Thymus (tissue), 11 donors: ENCODE results near the gene ZNF394. TPM values are rescaled to one million over a fixed set of nuclear protein-coding genes. Genes with fewer than 3 reads are reported as not detected.

Experiments used
- DNase-seq, 9 donors: peaks; one replicate each; pipeline ENCODE4 v3.0.0-alpha.2; 2013; ENCODE audit warnings: low spot score in 9 of 9, low read depth in 6 of 9, missing footprints in 1 of 9
- H3K27ac ChIP-seq, 2 donors: one replicate each; pipeline ENCODE4 v1.5.1; 2013; ENCODE audit warnings: control low read depth in 1 of 2, low read depth in 1 of 2, low read length in 1 of 2, mild to moderate bottlenecking in 1 of 2, moderate library complexity in 1 of 2
- H3K27me3 ChIP-seq, 2 donors: one replicate each; pipeline ENCODE4 v1.5.1; 2013; ENCODE audit warnings: low read length in 1 of 2; ENCODE audit not compliant: control insufficient read depth in 2 of 2, insufficient read depth in 1 of 2
- H3K36me3 ChIP-seq, 2 donors: one replicate each; pipeline ENCODE4 v1.5.1; 2013; ENCODE audit warnings: low read length in 1 of 2, mild to moderate bottlenecking in 1 of 2, moderate library complexity in 1 of 2; ENCODE audit not compliant: control insufficient read depth in 2 of 2, insufficient read depth in 2 of 2
- H3K4me1 ChIP-seq, 2 donors: one replicate each; pipeline ENCODE4 v1.5.1; 2013; ENCODE audit warnings: low read length in 2 of 2; ENCODE audit not compliant: control insufficient read depth in 2 of 2, insufficient read depth in 2 of 2
- H3K4me3 ChIP-seq, 2 donors: one replicate each; pipeline ENCODE4 v1.5.1; 2013; ENCODE audit warnings: low read length in 2 of 2, control low read depth in 1 of 2, mild to moderate bottlenecking in 1 of 2
- H3K9me3 ChIP-seq, 2 donors: one replicate each; pipeline ENCODE4 v1.5.1; 2013; ENCODE audit warnings: low read length in 1 of 2, mild to moderate bottlenecking in 1 of 2; ENCODE audit not compliant: control insufficient read depth in 2 of 2, insufficient read depth in 1 of 2
- WGBS: extraction: QIAGEN DNeasy Blood & Tissue Kit; methylation state at CpG from one replicate; pipeline ENCODE4 v1.1.7; 2013; 5-methylcytosine and 5-hydroxymethylcytosine counted together
- polyA plus RNA-seq: library from polyadenylated mRNA; stranded (reverse); fragments of 200-250 nt; gene quantifications from one replicate; pipeline ENCODE4 v1.2.3, GENCODE V29; 2013
- total RNA-seq: library from RNA; stranded (reverse); fragments of 120-200 nt; gene quantifications from one replicate; pipeline ENCODE4 v1.2.4, GENCODE V29; 2013
- donor health status: healthy.

Gene ZNF394
- total and polyA plus RNA-seq, 2 donors = 26.1 to 41.3 TPM

- Histone ChIP-seq H3K36me3 (peaks cover 14 to 31% of the 10 kb centered on the region in 2 donors), H3K27ac (no peak overlapping the region), H3K27me3 (no peaks in the 10 kb centered on the region), H3K9me3 (peaks cover 0 to 2% of the 10 kb centered on the region in 2 donors), H3K4me1 (peaks cover 5 to 16% of the 10 kb centered on the region in 2 donors), H3K4me3 (no peak overlapping the region)
- 94% methylated on average over 5 of the region's 5 CpGs for WGBS
- no peak for DNase-seq
Measured at GRCh38 chr7:99476107-99476506, 24.0 kb downstream of the ZNF394 start.

DNA sequence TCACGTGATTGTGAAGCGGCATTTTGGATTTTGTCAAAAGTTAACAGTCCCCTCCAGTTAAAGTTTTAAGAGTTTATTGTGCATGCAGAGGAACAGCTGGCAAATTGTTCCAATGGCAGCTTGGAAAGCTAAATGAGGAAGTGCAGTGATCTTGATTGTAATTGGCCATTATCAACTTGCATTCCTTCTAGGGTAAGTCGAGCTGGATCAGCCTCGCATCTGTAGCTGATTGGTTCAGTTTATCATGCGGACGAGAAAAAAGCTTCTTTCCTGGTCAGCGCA lies 26.8 kb downstream of the ZNF394 start:
- H3K4me1 ChIP-seq = peaks cover 5 to 13% of the 10 kb centered on the region in 2 donors
- peak overlapping the region; percentile 72 to 84 for H3K27ac ChIP-seq
- DNase-seq = peak in 3 of 9 donors; percentile 26 to 55 (median 31)
- H3K27me3 ChIP-seq = peaks cover 4 to 22% of the 10 kb centered on the region in 2 donors
- peak overlapping the region; percentile 73 to 88 for H3K4me3 ChIP-seq
- WGBS = 2% methylated on average over 7 of the region's 7 CpGs
- peaks cover 0 to under 1% of the 10 kb centered on the region in 2 donors for H3K9me3 ChIP-seq
- H3K36me3 ChIP-seq = peaks cover 4 to 13% of the 10 kb centered on the region in 2 donors

- Histone ChIP-seq H3K27ac (peak within 1 kb of the TSS; percentile 81 to 92), H3K27me3 (peaks cover 4 to 23% of the 10 kb centered on the region in 2 donors), H3K36me3 (peaks cover 4 to 8% of the 10 kb centered on the region in 2 donors), H3K4me3 (peak within 1 kb of the TSS; percentile 73 to 88), H3K9me3 (no peaks in the 10 kb centered on the region), H3K4me1 (peaks cover 5 to 13% of the 10 kb centered on the region in 2 donors)
- peak; percentile 82 to 98 (median 95) for DNase-seq
- under 1% methylated on average over 56 of the region's 56 CpGs for WGBS
Measured at GRCh38 chr7:99472561-99473314, 27.3 kb downstream of the ZNF394 start, which contains the start of gene ZNF789. Gene ZNF789 (plus strand): TSS chr7:99472890. CDS start chr7:99476457, 3,567 bp downstream.

GRCh38 chr7:99469381-99470065 lies 30.6 kb downstream of the ZNF394 start:
- Histone ChIP-seq H3K4me3 (no peak overlapping the region), H3K4me1 (peaks cover 13 to 26% of the 10 kb centered on the region in 2 donors), H3K27ac (no peak overlapping the region), H3K36me3 (no peaks in the 10 kb centered on the region), H3K27me3 (peaks cover 4 to 23% of the 10 kb centered on the region in 2 donors), H3K9me3 (peaks cover 0 to 5% of the 10 kb centered on the region in 2 donors)
- WGBS = 61% methylated on average over 23 of the region's 23 CpGs
- no peak for DNase-seq

DNA sequence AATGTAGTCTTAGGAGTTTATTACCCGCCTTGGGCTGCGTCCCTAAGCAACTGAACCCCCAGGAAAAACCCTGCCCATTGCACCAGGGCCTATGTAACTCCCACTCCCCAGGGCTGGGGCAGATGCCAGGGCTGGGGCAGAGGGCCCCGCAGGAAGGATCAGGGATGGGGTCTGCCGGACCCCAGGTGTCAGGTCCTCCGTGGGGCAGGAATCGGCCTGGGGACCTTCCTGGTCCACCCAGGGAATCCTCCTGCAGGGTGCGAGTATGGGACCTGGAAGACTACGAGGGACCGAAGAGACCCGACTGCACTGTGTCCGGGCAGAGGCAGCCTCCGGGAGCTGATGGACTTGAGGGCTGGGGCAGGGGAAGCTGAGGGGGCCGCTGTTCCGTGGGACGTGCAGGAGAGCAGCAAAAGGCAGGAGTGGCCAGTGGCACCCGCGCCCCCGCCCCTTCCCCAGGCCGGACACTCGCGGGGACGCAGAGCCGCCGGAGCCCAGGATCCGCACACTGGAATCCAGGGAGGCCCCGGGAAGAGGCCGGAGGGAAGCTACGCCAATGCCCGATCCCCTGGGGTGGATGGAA lies 31.7 kb downstream of the ZNF394 start:
- Histone ChIP-seq H3K27ac (no peak overlapping the region), H3K27me3 (peaks cover 4 to 23% of the 10 kb centered on the region in 2 donors), H3K4me3 (no peak overlapping the region), H3K36me3 (peaks cover 0 to 8% of the 10 kb centered on the region in 2 donors), H3K9me3 (peaks cover 0 to 5% of the 10 kb centered on the region in 2 donors), H3K4me1 (peaks cover 11 to 19% of the 10 kb centered on the region in 2 donors)
- WGBS = 93% methylated on average over 29 of the region's 29 CpGs
- DNase-seq = no peak

- Histone ChIP-seq H3K27me3 (peaks cover 4 to 21% of the 10 kb centered on the region in 2 donors), H3K4me3 (peak overlapping the region; percentile 54 to 94), H3K4me1 (peaks cover 11 to 12% of the 10 kb centered on the region in 2 donors), H3K27ac (peak overlapping the region in 1 of 2 donors; percentile 63), H3K36me3 (peaks cover 8 to 19% of the 10 kb centered on the region in 2 donors), H3K9me3 (peaks cover 0 to 5% of the 10 kb centered on the region in 2 donors)
- WGBS = 9% methylated on average over 9 of the region's 9 CpGs
- DNase-seq = no peak
Measured at GRCh38 chr7:99465421-99465768, 34.7 kb downstream of the ZNF394 start.

- no peak overlapping the region for H3K27ac ChIP-seq
- no peak for DNase-seq
- peaks cover 0 to 5% of the 10 kb centered on the region in 2 donors for H3K9me3 ChIP-seq
- peaks cover 49 to 60% of the 10 kb centered on the region in 2 donors for H3K36me3 ChIP-seq
- 95% methylated on average over 2 of the region's 2 CpGs for WGBS
- no peaks in the 10 kb centered on the region for H3K27me3 ChIP-seq
- H3K4me1 ChIP-seq = peaks cover 9% of the 10 kb centered on the region in 2 donors
- no peak overlapping the region for H3K4me3 ChIP-seq
Measured at GRCh38 chr7:99461221-99461620, 38.9 kb downstream of the ZNF394 start.

DNA sequence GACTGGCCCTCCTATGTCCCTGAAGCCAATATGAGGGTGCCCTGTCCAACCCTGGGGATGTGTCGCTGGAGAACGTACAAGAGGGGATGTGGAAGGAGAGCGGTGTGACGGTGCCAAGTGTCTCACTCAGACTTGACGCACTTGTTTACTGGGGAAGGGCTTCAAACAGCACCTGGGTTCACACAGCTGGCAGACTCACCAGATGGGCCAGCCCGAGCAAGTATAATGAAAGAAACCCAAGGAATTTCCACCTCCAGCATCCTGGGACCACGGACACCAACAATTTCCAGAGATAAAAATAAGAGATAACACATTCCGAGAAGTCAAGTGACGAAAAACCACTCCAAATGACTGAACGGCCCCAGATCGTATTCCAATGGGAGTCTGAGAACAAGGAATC lies 39.4 kb downstream of the ZNF394 start:
- Histone ChIP-seq H3K9me3 (no peaks in the 10 kb centered on the region), H3K4me1 (peaks cover 8 to 9% of the 10 kb centered on the region in 2 donors), H3K27me3 (no peaks in the 10 kb centered on the region), H3K4me3 (no peak overlapping the region), H3K36me3 (peaks cover 55 to 65% of the 10 kb centered on the region in 2 donors), H3K27ac (no peak overlapping the region)
- DNase-seq = no peak
- WGBS = 95% methylated on average over 11 of the region's 11 CpGs

DNA sequence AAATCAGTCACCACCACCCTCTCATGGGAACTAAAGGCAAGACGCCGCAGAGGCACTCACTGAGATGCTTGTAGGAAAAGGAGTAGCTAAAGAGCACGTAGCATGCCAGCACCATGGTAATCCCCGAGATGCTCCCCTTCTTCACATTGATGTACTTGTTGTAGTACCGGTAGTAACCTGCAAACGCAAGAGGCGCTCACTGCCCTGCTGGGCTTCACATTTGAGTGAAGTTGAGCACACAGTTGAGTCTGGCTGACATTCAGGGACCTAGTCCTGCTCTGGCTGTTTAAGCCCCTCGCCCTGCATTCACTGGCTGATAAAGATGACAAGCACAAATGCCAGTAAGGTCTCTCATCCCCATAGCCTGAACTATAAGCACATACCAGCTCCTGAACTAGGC lies 41.0 kb downstream of the ZNF394 start:
- Histone ChIP-seq H3K4me3 (no peak overlapping the region), H3K36me3 (peaks cover 69 to 78% of the 10 kb centered on the region in 2 donors), H3K9me3 (no peaks in the 10 kb centered on the region), H3K4me1 (peaks cover 0 to 3% of the 10 kb centered on the region in 2 donors), H3K27me3 (no peaks in the 10 kb centered on the region), H3K27ac (no peak overlapping the region)
- peak in 1 of 9 donors; percentile 28 for DNase-seq
- WGBS = 97% methylated on average over 8 of the region's 8 CpGs
